NCI-H1092 (cell line): ENCODE data around the gene GPR171.
A peak's percentile ranks its signal among the peaks of the same experiment; 100 is the strongest.
"Not testable (repeated sequence)": the region's sequence is repeated elsewhere in the genome, so short reads cannot be mapped to it uniquely, and the experiment has no call there.

Experiments used
- DNase-seq: peaks from one replicate; lab custom pipeline; 2025; lab: John Stamatoyannopoulos, UW

GPR171 gene

DNA sequence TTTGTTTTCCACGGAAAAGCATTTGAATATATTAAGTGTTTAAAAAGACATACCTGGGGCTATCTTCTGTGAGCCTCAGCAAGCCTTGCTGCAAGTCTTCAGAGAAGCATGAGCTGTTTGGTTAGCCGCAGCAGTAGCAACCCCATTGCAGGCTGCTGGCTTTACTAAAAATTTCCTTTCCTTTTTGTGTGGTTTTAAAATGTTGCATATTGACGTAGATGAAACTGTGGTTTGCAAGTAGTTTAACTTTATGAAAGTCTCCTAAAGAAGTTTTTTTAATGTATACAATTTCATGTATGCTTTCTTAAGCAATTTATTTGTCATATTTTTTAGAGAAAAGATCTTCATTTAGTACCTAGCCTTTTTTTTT is at the start of gene GPR171:
Gene GPR171 (minus strand): TSS at position 166 of the 370 bp plus-strand sequence. CDS start 3,830 bp downstream, outside the sequence.
- no peak for DNase-seq

GRCh38 chr3:151248772-151249337 is 45.8 kb upstream of the GPR171 start:
- DNase-seq: peak; percentile 7

DNA sequence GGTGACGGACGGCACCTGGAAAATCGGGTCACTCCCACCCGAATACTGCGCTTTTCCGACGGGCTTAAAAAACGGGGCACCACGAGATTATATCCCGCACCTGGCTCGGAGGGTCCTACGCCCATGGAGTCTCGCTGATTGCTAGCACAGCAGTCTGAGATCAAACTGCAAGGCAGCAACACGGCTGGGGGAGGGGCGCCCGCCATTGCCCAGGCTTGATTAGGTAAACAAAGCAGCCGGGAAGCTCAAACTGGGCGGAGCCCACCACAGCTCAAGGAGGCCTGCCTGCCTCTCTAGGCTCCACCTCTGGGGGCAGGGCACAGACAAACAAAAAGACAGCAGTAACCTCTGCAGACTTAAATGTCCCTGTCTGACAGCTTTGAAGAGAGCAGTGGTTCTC is 39.0 kb upstream of the GPR171 start:
- DNase-seq: not testable (repeated sequence)

DNA sequence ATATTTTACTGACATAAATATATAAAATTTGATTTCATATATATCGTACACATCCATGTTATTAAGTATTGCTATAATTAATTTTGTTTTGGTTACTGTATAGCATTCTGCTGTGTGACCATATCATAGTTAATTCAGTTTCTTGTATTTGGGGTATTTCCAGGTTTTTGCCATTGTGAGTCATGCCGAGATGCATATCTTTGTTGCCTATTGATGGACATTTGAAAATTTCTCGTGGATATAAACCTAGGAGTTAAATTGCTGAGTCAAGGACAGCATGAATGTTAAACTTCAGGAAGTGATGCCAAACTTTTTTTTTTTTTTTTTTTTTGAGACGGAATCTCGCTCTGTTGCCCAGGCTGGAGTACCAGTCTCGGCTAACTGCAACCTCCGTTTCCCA is 33.7 kb upstream of the GPR171 start:
- no peak for DNase-seq

DNA sequence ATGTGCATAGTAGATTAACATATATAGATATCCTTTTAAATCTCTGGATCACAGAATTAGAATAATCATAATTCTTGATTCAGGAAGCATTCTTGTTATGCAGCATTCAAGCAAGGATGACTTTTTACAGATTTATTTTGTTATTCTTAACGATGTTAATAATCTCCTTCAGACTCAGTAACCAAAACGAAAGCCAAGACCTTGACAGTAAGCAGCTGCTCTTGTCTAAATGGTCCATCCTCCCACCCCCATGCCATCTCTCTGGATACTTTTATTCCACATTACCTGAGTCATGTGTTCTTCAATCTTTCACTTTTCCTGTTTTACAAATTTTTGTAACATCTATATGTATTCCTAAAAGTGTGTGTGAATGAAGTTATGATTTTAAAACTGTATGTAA is 33.3 kb upstream of the GPR171 start:
- no peak for DNase-seq

GRCh38 chr3:151234825-151235224 is 31.8 kb upstream of the GPR171 start:
- no peak for DNase-seq

- DNase-seq: no peak
Observed at GRCh38 chr3:151232991-151233390, 30.0 kb upstream of the GPR171 start.

- not testable (repeated sequence) for DNase-seq
Observed at GRCh38 chr3:151232403-151232802, 29.4 kb upstream of the GPR171 start.

DNA sequence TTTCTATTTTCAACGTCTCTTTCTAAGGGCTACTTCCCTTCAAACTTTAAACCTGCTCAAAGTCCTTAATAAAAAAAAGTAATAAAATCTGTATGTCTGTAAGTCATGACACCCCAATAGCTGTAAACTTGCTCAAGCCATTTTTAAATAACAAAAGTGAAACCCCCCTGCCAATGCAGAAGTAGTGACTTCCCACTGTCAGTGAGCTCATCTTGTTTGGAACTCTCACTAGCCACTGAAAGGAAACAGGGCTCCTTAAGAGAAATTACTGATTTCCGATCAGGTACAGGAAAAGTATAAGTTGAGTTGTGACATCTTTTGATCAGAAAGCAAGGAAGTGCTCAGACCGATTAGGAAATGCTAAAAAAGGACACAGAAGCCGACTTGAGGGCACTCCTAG is 27.6 kb upstream of the GPR171 start:
- DNase-seq: no peak

DNA sequence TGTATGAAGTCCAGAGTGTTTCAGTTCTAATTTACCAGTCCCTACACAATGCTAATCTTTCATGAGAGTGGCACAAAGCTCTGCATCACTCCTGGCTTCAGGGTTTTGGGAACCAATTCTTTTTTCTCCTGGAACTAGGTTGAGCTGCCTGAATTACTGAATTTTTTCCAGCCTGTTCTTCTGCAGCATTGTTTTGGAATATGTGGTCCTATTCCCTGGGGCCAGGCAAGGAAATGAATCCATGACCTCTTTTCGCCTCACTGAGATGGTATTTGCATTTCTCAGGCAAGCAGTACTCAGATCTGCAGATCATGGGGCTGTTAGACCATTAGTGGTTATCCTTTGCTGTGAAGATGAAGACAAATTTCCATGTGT is 25.6 kb upstream of the GPR171 start:
- no peak for DNase-seq

DNA sequence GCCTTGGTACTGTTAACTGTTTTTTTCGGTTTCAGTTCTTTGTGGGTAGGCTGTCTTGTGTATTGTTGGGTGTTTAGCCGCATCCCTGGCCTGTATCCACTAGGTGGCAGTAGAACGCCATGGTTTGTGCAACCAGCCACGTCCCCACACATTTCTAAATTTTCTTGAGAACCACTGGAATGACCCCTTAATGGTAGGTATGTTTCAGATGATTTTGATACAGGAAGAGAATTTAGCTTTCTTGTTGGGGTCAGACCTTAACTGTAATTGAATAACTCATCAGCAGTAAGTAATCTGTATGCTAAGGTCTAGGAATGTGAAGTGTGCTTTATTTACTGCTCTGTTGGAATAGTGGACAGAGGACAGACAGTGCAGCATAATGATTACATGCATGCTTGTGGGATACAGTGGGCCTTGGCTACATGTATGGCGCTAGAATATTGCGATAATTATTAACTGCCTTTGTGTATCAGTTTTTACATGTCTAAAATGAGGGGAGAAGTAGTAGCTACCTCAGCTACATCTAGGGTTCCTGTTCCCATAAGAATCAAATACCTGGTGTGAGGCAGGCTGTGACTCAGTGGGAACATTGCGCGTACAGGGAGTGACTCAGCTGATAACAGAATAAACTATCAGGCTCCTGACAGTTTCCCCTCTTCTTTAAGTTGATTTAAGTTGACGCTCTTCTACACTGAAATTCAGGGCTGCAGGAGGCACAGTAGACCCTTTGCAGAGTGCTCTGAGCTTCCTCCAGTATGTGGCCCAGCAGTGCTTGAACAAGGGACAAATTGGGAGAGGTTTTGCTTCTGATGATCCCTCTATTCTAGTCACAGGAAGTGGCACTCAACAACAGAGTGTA is 25.0 kb upstream of the GPR171 start:
- DNase-seq: no peak

DNA sequence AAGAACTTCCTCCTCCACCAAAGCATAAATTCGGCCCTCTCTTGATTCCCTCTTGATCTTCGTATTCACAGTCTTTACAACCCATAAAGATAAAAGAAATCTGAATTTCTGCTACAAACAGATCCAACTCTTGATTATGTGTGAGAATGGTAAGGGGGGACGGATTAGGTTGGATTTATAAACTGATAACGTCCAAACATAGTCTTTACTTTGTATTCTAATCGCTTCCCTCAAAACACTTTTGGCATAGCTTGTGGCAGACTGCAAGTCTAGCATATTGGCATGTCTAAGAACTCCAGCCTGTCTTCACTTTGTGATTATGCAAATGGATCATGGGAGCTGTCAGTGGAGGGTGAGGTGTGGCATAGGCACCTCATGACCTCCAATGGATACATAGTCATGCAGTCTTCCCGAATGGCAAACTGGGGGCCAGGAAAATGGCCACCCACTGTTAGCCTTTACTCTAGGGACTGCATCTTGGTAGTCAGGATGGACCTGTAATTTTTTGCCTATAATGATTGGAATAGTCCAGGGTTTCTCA is 24.3 kb upstream of the GPR171 start:
- DNase-seq: no peak

- no peak for DNase-seq
Observed at GRCh38 chr3:151226825-151227224, 23.8 kb upstream of the GPR171 start.

- DNase-seq: no peak
Observed at GRCh38 chr3:151226088-151226563, 23.1 kb upstream of the GPR171 start.

- DNase-seq: no peak
Observed at GRCh38 chr3:151225040-151225975, 22.3 kb upstream of the GPR171 start.

DNA sequence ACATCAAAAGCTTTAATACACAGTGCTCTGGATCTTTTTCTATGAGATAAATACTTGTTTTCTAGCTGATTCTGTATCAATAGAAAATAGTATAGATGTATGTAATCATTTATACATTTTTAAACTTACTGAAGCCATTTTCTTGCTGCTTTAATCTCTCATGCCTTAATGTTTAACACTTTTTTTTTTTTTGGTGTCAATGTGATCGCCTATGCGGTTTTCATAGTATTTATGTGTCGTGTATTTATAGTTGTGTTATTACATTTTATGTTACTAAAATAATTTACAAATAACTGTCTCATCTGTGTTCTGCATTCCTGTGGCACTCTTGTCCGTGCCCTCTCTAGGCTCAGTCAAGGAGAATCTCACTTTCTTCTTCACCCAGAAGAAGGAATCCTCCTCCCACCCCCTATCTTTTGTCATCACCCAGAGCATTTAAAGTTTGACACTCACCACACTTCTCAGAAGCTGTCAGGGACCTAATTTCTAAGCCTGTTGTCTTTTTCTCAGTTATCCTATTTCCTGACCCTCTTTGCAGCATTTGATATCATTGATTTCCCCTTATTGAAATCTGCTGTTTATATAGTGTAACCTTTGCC is 21.4 kb upstream of the GPR171 start:
- DNase-seq: no peak

- no peak for DNase-seq
Observed at GRCh38 chr3:151219056-151219455, 16.0 kb upstream of the GPR171 start.

DNA sequence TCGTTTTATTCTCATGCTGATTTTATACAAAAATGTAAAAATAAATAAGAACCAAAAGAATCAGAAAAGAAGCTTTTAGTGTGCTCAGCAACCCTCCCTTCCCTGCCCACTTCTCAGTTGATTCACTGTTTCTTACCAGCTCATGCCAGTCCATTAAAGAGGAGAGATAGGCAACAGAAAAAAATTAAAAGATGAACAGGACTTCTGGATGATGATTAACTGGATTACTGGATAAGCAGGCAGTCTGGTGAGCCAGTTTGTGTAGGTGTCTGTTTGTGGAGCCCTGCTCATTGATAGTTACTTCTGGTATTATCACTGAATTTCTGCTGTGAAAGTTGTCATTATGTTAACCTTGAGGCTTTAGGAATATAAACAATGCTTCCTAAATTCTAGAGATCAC is 15.1 kb upstream of the GPR171 start:
- DNase-seq: no peak

DNA sequence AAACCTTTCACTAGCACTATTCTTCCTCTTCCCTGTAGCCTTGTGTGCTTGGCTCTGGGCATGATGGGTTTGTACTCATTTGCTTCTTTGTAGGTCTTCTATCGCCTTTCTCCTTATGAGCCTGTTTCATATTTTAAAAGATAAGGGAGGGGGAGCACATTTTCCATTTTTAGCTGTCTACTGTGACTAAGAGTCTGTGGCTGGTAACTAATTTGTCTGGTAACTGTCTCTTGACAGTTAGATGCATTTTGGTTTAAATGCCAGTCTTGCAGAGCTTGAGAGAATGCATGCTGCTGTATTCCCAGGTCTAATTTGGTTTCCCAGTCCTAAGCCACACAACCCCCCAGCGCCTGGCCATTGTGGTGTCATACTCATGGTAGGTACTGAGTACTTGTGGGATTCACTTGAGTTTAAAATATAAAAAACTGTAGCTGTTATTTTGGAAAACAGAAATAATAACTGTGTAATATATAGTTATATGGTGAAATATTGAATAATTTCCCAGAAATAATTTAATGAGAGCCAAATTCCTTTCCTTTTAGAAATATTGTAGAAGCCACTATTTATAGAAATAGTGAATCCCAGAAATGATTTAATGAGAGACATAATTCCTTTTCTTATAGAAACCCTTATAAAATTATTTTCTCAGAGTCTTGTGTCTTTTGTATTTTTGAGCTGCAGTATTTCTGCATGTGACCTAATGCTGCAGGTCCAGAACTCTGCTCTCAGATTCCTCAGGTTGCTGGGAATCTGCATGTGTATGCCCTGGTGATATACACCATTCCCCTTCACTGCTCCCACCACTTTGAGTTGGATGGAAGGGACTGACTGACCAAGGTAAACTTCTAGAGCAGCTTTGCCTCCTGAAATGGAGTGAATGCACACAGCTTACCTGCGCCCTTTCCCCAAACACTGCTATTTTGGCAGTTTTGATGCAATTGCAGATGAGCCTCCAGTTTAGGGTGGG is 13.9 kb upstream of the GPR171 start:
- DNase-seq: no peak

DNA sequence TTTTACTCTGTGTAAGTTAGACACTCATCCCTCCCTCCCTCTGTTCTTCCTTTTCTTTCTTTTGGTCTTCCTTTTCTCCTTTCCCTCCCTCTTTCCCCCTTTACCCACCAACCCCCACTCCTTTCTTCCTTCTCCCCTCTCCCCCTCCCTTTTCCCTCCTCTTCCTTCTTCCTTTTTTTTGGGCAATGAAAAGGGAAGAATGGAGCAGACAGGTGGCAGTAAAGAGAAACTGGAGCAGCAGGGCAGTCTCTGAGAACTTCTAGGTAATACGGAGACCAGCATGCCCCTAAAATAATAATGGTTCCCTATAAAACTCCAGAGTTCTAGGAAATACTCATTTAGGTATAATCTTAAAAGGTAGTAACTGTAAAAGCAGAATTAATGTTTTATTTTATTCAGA is 11.4 kb upstream of the GPR171 start:
- DNase-seq: no peak

DNA sequence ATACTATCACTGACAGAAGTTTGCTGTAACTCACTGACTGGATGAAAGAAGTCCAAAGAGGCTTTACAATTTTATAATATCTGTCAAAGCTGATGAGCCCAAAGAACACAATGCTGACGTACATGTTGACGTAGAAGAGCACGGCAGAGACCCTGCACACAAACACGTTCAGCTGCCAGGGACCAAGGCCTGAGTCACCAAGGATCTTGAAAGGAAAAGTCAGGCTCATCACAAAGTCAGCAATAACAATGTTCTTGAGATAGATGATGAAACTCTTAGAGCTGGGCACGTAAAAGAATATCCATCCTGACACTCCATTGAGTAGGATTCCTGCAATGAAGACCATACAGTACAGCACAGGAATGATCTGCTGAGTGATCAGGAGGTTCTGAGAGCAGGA is 10.9 kb upstream of the GPR171 start:
- no peak for DNase-seq
